Left forelimb (tissue), 1 donor: ENCODE data around the gene CAD.

Experiments used
- DNase-seq: peaks from one replicate; pipeline ENCODE4 v3.0.0-alpha.2; 2018; ENCODE audit warnings: low spot score

The CAD gene

DNA sequence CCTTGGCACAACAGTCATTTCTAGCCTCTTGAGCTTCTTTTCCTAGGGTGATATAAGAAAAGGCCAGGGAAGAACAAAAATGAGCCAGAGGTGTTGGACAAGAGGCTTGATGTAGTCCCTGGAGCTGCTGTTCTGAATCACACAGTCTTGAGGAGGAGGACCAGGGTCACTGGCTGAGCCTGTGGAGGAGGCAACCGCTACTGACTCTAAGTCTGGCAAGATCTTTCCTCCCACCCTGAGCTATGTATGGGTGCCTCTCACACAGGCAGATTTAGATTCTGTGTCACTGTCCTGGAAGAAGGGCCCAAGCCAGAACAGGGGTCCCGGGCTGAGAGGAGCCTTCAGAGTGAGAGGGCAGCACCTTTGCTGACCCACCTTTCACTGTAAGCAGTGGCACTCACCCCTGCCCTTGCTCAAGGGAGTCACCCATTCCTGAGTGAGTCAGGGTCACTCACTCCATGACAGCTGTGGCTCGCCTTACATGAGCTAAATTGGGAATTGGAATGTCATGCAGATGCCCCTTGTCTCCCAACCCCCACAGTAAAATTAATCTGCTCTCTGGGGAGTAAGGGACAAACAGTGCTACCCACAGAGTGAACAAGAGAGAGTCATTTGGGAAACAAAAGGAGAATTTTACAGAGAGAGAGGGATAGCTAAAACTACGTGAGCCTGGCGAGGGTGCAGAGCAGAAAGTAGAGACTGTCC is 64.8 kb downstream of the CAD start, which contains the start of gene TRIM54:
Gene TRIM54 (plus strand): TSS at position 575 of the 705 bp plus-strand sequence. CDS start 303 bp downstream, outside the sequence.
- no peak for DNase-seq

DNA sequence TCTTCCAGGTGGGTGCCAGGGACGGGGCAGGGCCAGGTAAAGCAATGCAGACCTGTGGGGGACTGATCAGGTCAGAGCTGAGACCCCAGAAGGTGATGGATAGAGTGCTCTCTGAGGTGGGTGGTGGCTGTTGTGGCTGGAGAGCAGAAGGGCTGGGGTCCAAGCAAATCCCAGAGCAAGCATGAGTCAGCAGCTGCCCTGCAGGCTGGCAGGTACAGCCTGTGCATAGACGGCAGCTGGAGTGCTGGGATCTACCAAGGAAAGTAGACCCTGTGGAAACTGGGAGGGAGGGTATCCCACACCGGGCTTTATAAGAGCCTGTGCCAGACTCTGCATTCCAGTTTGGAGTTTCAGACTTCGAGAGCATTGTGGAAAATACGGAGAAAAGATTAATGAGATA is 65.7 kb downstream of the CAD start:
- DNase-seq, result no peak

GRCh38 chr2:27284996-27285395 is 67.8 kb downstream of the CAD start:
- DNase-seq, result no peak

DNA sequence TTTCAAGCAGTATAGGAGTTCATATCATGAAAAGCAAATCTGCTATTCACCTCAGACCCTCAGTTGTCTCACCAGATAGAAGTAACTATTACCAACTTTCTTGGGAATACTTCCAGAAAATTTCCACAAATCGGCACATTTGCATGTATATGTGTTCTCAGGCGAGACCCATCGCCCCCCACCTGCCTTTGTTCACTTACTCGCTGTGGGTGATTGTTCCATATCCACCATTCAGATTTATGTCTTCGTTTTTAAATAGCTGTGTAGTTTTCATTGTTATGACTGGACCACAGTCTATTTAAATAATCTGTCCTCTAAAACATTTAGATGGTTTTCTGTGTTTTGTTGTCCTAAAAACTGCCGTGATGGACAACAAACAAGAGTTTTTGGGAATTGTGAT is 68.3 kb downstream of the CAD start:
- no peak for DNase-seq

DNA sequence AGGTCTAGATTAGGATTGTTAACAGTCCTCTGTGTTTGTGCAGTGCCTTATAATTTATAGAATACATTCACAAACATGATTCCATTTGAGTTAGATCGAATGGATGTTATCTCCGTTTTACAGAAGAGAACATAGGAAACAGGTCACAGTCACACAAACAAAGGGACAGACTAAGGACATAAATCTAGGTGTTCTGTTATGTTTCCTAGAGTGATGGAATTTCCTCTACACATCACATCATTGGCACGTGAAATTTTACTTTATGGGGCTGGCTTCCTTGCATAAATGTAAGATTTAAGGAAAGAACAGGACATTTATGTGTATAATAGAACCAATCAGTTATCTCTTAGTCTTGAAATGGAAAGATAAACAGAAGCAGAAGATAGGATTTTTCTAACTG is 71.4 kb downstream of the CAD start:
- no peak for DNase-seq

DNA sequence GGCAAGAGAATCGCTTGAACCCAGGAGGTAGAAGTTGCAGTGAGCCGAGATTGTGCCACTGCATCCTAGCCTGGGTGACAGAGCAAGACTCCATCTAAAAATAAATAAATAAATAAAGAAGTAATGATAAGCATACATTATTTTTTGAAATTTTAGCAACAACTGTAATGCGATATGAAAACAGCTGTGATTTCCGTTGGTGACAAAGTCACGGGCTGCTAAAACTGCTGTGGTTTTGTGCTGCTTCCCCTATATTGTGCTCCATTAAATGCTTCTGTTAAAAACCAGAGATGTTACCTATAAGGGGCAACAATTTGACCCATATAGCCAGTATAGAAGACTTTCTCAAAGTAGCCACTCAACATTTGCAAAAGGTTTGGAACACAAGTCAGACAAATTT is 73.4 kb downstream of the CAD start:
- DNase-seq, result no peak

GRCh38 chr2:27291865-27292264 is 74.7 kb downstream of the CAD start:
- DNase-seq, result no peak
